Activated CD4-positive, CD25-positive, alpha-beta regulatory T cell treated with anti-CD3 and anti-CD28 coated beads, Interleukin-2, amount 50 U/mL, for 72 hours (primary cell): ENCODE measurements around the gene ZNF410.
A peak's percentile ranks its signal among the peaks of the same experiment; 100 is the strongest.
"Not testable (repeated sequence)": the region's sequence is repeated elsewhere in the genome, so short reads cannot be mapped to it uniquely, and the experiment has no call there.

ENCODE experiments used
- DNase-seq: peaks from one replicate; pipeline ENCODE4 v3.0.0; 2021

The ZNF410 gene

GRCh38 chr14:73887694-73888459 lies 1.2 kb downstream of the ZNF410 start:
- DNase-seq: no peak

DNA sequence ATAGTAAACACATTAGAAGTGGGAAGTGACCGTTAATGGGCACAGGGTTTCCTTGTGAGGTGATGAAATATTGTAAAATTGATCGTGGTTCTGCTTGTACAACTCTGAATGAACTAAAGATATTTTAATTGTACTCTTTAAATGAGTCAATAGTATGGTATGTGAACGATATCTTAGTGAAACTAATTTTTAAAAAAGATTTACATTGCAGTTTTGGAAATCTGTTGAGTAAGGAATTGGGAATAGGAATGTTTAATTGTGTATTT lies 1.7 kb downstream of the ZNF410 start:
- DNase-seq: no peak

DNA sequence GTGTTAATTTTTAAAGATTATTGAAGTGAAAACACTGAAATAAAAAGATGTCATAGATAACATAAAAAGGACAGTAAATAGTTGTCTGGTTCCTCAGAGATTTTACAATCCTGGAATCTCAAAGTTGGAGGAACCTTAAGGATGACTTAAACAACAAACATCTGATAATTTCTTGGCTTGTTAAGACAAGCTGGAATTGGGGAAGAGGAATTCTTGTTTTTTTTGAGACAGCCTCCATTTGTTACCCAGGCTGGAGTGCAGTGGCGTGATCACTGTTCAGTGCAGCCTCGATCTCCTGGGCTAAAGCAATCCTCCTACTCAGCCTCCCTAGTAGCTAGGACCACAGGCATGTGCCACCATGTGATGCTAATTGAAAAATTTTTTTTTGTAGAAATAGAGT lies 2.3 kb downstream of the ZNF410 start:
- DNase-seq: no peak

GRCh38 chr14:73889376-73889775 lies 2.7 kb downstream of the ZNF410 start:
- no peak for DNase-seq

GRCh38 chr14:73894180-73894687 lies 7.6 kb downstream of the ZNF410 start:
- not testable (repeated sequence) for DNase-seq

DNA sequence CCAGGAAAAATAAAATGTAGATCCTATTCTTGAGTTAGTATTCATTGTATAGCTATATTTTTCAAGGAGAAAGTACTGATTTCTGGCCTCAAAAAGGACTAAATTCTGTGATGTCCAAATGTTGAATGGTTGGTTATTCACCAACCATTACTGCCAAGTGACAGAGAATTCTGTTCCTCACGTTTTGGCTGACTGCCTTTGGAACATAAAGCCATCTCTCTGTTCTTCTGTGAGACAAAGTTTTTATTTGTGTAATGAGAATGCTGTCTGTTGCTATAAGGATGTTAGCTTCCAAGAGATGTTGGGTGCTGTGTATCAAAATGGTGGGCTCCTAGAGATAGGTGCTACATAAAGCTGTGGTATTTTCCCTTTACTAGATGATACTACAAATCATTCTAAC lies 9.3 kb downstream of the ZNF410 start:
- DNase-seq: no peak

GRCh38 chr14:73896521-73896920 lies 9.9 kb downstream of the ZNF410 start:
- DNase-seq: no peak

DNA sequence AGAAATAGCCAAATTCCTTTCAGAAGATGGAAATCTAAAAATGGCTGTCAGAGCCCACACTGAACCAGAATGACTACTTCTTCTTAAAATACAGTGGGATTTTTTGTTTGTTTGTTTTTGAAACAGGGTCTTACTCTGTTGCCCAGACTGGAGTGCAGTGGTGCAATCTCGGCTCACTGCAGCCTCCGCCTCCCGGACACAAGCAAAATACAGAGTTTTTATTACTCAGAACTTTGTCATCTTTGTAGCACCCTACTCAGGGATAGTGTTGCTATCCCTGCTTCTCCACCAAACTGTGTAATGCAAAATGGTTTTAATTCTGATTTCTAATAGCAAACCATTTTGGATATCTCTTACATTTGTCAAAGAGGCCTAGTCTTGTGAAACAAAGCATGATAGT lies 16.4 kb downstream of the ZNF410 start:
- DNase-seq: no peak

DNA sequence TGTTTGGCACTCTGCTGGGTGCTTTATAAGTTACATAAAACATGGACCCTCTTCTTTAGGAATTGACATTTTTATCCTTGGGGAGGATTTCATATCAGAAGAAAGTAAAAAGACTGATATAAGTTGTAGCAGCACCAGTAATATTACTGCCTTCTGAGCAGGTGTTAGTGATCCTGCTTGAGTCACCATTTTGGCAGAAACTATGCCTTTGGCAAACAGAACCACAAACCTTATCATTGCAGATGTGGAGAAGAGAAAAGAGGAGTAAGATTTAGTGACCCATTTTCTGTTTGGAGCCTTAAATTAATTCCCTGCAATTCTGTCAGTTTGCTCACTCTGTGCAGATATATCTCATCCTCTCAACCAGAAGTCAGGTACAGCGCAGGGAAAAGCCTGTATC lies 23.0 kb downstream of the ZNF410 start:
- no peak for DNase-seq

- DNase-seq: no peak
These were observed 26.6 kb downstream of the ZNF410 start for GRCh38 chr14:73913256-73913655.

DNA sequence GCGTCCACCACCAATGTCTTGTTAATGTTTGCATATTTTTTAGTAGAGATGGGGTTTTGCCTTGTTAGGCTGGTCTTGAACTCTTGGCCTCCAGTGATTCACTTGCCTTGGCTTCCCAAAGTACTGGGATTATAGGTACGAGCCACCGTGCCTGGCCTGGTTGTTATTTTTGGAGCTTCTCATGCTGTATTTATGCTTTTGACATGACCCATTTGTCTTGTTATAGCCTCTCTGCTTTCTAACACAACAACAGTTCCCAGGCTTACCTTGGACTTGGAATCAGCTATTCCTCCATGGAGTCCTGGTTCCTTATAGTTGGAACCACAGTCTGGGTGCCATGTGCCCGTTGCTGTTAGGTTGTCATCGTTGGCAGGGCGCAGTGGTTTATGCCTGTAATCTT lies 29.7 kb downstream of the ZNF410 start:
- DNase-seq: no peak

DNA sequence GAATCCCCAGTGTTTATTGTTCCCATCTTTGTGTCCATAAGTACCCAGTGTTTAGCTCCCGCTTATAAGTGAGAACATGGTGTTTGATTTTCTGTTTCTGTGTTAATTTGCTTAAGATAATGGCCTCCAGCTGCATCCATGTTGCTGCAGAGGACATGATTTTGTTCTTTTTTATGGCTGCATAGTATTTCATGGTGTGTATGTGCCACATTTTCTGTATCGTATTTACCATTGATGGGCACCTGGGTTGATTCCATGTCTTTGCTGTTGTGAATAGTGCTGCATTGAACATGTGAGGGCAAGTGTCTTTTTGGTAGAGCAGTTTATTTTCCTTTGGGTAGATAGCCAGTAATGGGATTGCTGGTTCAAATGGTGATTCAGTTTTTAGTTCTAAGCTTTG lies 32.8 kb downstream of the ZNF410 start:
- not testable (repeated sequence) for DNase-seq

- no peak for DNase-seq
These were observed 37.7 kb downstream of the ZNF410 start for GRCh38 chr14:73924337-73924736.

- no peak for DNase-seq
These were observed 49.0 kb downstream of the ZNF410 start for GRCh38 chr14:73935666-73936065.

GRCh38 chr14:73936548-73936947 lies 49.9 kb downstream of the ZNF410 start:
- no peak for DNase-seq

DNA sequence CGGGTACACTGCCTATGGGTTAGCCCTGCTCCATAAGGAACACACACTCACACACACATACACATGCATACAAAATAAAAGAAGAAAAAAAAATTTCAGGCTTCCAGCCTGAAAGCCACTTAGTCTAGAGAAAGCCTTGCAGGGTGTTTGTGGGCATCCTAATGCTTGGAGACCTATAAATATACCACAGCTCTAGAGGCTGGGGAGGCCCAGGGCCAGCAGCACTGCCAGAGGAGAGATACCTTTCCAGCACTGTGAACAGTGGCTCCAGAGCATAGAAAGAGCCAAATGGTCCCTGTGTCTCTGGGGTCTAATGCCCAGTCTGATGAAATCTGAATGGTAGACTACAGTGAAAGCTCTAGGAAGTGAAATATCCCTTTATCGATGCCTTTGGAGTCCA lies 50.4 kb downstream of the ZNF410 start:
- DNase-seq: no peak

DNA sequence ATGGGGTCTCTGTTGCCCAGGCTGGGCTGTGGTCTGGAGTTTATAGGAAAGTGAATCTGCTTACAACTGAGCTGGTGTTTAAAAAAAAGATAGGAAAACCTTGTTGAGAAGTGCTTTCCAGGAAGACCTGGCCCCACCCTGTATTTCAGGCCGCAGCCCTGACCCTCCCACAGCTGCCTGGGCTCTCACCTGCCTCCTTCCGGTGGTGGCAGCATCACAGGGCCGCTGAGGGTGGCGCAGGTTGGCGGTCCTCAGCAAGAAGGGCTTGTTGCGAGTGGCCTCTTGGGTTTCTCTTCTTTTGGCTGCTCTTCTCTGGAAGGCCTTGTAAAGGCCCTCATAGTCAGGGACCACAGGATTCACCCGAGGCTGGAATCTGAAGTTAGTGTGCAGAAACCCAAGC lies 55.5 kb downstream of the ZNF410 start:
- DNase-seq: no peak

- no peak for DNase-seq
These were observed 56.4 kb downstream of the ZNF410 start for GRCh38 chr14:73943083-73943482.

DNA sequence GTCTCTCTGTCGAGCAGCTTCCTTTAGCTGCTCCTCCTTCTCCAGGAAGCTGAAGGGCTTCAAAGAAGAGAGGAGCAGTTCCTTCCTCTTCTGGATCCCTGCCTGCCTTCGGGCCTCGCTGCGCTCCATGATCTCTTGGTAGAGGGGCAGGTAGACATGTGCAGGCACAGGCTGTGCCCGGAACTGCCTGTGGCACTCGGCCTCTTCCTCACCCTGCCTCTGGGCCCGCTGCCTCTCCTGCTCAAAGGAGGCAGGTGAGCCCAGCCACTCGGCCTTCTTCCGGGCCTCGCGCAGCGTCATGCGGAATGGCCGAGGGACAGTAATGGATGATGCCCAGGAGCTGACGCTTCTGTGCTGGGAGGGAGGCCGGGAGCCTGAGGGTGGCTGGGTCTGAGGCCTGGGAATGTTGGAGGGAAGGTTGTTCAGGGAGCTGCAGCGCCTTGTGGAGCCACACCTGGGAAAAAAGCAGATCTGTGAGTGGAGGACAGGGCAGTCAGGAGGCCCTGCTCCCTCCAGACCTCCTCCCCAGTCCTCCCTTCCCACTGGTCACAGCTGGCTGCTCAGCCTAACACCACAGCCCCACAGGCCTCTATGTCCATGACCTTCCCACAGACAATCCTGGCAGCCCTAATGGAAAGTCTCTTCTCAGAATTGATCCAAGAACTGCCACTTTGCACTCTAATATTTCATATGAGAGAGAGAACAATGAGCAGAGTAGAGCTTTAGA lies 57.9 kb downstream of the ZNF410 start:
- no peak for DNase-seq

GRCh38 chr14:73945159-73945670 lies 58.6 kb downstream of the ZNF410 start:
- no peak for DNase-seq

DNA sequence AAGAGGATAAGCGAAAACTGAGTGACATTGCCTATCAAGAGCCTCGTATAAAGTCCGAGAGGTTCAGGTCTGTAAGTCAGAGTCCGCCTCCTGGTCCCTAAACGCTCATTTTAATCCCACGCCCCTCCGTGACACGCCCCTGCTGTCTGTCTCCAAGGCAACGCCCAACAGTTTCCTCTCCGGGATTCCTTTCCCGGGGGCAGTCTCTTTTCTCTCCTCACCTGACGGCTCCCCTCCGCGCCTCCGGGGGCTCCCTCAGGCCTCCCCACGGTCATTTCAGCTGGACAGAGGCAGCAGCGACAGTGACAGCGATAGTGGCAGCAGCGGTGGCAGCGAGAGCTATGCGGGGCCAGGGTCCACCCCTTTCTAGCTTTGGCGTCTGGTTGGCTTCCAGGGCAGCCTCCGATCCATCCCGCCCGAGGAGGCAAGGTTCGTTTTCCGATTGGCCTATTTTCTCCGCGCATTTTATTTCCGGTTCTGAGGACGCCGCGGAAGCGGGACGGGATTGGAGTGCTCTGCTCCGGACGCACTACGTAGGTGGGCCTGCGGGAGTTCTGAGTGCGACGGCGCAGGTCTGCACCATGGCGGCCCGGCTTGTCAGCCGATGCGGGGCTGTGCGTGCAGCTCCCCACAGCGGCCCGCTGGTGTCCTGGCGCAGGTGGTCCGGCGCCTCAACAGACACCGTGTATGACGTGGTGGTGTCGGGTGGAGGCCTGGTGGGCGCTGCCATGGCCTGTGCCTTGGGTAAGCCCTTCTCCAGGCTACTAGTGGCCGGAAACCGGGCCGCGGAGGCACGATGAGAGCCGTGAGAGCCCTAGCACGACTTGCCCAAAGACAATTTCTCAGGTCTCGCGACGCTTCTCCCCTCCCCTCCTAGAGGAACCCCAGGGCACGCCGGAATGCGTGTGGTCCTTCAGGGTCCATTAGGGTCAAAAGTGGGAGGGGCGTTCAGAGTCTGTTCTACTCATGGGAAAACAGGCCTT lies 63.4 kb downstream of the ZNF410 start, which contains the start of the genes COQ6 and FAM161B:
COQ6 (plus strand) TSS at position 551 of the 983 bp plus-strand sequence; CDS start at position 582, 31 bp downstream.
FAM161B (minus strand) TSS at position 343 of the 983 bp plus-strand sequence; CDS start at position 275, 68 bp downstream.
- DNase-seq: peak; percentile 86

DNA sequence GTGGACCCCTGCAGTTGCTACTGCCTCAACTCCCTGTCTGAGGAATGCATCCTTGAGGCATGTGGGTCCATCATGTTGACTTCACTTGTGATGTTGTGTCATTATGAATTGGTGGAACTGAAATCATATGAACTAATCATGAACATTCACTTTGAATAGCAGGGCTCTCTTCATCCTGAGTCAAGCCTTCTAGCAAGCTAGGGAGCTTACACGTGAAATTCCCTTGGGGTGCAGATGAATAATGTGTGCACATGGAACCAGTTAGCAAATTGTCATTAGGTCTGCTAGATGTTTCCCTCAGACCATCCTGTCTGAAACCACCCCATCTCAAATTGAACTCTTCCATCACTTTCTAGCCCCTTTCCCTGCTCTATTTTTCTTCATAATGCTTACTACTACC lies 67.1 kb downstream of the ZNF410 start:
- DNase-seq: no peak

GRCh38 chr14:73955674-73956073 lies 69.0 kb downstream of the ZNF410 start:
- DNase-seq: no peak
